DOHH2 (cell line): ENCODE data around the gene UNC5B.

Experiments used
- H3F3A ChIP-seq: fragments of 200-600 bp; sonication (generic), shearing (Covaris generic); 2 replicates; pipeline ENCODE4 v1.6.0; 2016; ENCODE audit warnings: antibody characterized with exemption, mild to moderate bottlenecking; ENCODE audit not compliant: control insufficient read depth, insufficient read depth
- H3K27ac ChIP-seq: fragments of 200-600 bp; sonication (generic); 2 replicates; pipeline ENCODE4 v1.5.1; 2014; ENCODE audit warnings: low read depth, mild to moderate bottlenecking, low read length, moderate library complexity
- H3K27me3 ChIP-seq: fragments of 200-600 bp; sonication (generic); 2 replicates; pipeline ENCODE4 v1.6.1; 2014; ENCODE audit warnings: mild to moderate bottlenecking, low read length, mixed read lengths; ENCODE audit not compliant: control insufficient read depth
- H3K36me3 ChIP-seq: fragments of 200-600 bp; sonication (generic); 2 replicates; pipeline ENCODE4 v1.6.1; 2014; ENCODE audit warnings: mild to moderate bottlenecking, low read length, moderate library complexity, mixed read lengths; ENCODE audit not compliant: control insufficient read depth
- H3K4me1 ChIP-seq: fragments of 200-600 bp; sonication (generic); 2 replicates; pipeline ENCODE4 v1.6.1; 2014; ENCODE audit warnings: mild to moderate bottlenecking, low read length, mixed read lengths; ENCODE audit not compliant: control insufficient read depth
- H3K4me2 ChIP-seq: fragments of 200-600 bp; sonication (generic); 2 replicates; pipeline ENCODE4 v1.6.0; 2014; ENCODE audit warnings: mild to moderate bottlenecking, low read length, moderate library complexity
- H3K4me3 ChIP-seq: fragments of 200-600 bp; sonication (generic); 2 replicates; pipeline ENCODE4 v1.5.1; 2014; ENCODE audit warnings: mild to moderate bottlenecking, low read length, mixed read lengths
- H3K79me2 ChIP-seq: fragments of 200-600 bp; sonication (generic); 2 replicates; pipeline ENCODE4 v1.6.1; 2014; ENCODE audit warnings: mild to moderate bottlenecking, low read length, mixed read lengths; ENCODE audit not compliant: control insufficient read depth
- H3K9me2 ChIP-seq: fragments of 200-600 bp; sonication (generic); replicated peaks from 2 replicates; pipeline ENCODE4 v1.6.1; 2014; ENCODE audit warnings: mild to moderate bottlenecking, low read length, mixed read lengths; ENCODE audit not compliant: control insufficient read depth
- H3K9me3 ChIP-seq: fragments of 200-600 bp; sonication (generic); 2 replicates; pipeline ENCODE4 v1.6.1; 2014; ENCODE audit warnings: antibody characterized with exemption, low read length, mixed read lengths; ENCODE audit not compliant: control insufficient read depth, insufficient read depth
- H4K20me1 ChIP-seq: fragments of 200-600 bp; sonication (generic); 2 replicates; pipeline ENCODE4 v1.6.0; 2014; ENCODE audit warnings: low read depth, mild to moderate bottlenecking, antibody characterized with exemption, low read length, moderate library complexity; ENCODE audit not compliant: control insufficient read depth, insufficient read depth
- CTCF ChIP-seq: fragments of 200-600 bp; sonication (generic); IDR thresholded peaks from one replicate; pipeline ENCODE4 v1.5.1; 2014; ENCODE audit warnings: antibody characterized with exemption, mild to moderate bottlenecking, low read depth, low read length; ENCODE audit not compliant: poor library complexity, severe bottlenecking
- EZH2phosphoT487 ChIP-seq: fragments of 200-600 bp; sonication (generic); IDR thresholded peaks from 2 replicates; pipeline ENCODE4 v1.6.1; 2017; ENCODE audit warnings: borderline replicate concordance, mild to moderate bottlenecking, antibody characterized with exemption, low read length, moderate library complexity, mixed read lengths

Gene UNC5B

GRCh38 chr10:71266147-71266917 lies 54.0 kb downstream of the UNC5B start:
- Histone ChIP-seq H3K79me2 (no peaks in the 10 kb centered on the region), H3K9me2 (no peaks in the 10 kb centered on the region), H3K27ac (no peak overlapping the region), H4K20me1 (no peaks in the 10 kb centered on the region), H3K27me3 (no peaks in the 10 kb centered on the region), H3F3A (no peaks in the 10 kb centered on the region), H3K9me3 (no peaks in the 10 kb centered on the region), H3K4me2 (no peak overlapping the region), H3K4me1 (no peaks in the 10 kb centered on the region), H3K4me3 (no peak overlapping the region), H3K36me3 (no peaks in the 10 kb centered on the region)
- TF ChIP-seq EZH2phosphoT487: no peak
- TF ChIP-seq CTCF: no peak

DNA sequence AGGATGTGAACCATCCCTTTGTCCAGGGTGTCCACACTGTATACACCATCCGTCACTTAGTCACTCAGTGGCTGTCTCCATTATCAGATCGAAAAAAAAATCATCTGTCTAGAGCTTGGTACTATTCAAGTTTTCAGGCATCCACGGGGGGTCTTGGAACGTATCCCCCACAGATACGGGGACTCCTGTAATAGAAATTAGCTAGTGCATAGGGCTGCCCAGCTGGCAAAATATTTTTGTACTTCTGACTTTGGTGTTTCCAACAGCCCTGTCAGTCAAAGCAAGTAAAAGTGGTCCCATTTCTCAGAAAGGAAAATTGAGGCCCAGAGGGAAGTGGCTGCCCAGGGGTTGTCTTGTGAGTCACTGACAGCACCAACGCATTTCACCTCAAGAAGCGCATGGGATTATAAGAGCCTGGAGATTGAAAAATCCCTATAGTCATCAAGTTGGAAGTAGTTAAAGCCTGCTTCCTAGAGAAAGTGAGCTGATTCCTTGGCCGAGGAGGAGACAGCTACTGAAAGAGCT lies 54.6 kb downstream of the UNC5B start:
- TF ChIP-seq EZH2phosphoT487 (no peak), CTCF (no peak)
- Histone ChIP-seq H3K36me3 (no peaks in the 10 kb centered on the region), H3K79me2 (no peaks in the 10 kb centered on the region), H3K27ac (no peak overlapping the region), H3K27me3 (no peaks in the 10 kb centered on the region), H3K4me3 (no peak overlapping the region), H3F3A (no peaks in the 10 kb centered on the region), H4K20me1 (no peaks in the 10 kb centered on the region), H3K9me2 (no peaks in the 10 kb centered on the region), H3K4me2 (no peak overlapping the region), H3K4me1 (no peaks in the 10 kb centered on the region), H3K9me3 (no peaks in the 10 kb centered on the region)

- Histone ChIP-seq H3K9me3 (no peaks in the 10 kb centered on the region), H3F3A (no peaks in the 10 kb centered on the region), H3K27me3 (no peaks in the 10 kb centered on the region), H3K9me2 (no peaks in the 10 kb centered on the region), H3K36me3 (no peaks in the 10 kb centered on the region), H3K27ac (no peak overlapping the region), H4K20me1 (no peaks in the 10 kb centered on the region), H3K4me1 (no peaks in the 10 kb centered on the region), H3K4me3 (no peak overlapping the region), H3K79me2 (no peaks in the 10 kb centered on the region), H3K4me2 (no peak overlapping the region)
- no peak for TF ChIP-seq EZH2phosphoT487
These were observed 55.3 kb downstream of the UNC5B start for GRCh38 chr10:71267508-71268240.

GRCh38 chr10:71268247-71268691 lies 55.9 kb downstream of the UNC5B start:
- TF ChIP-seq CTCF (no peak), EZH2phosphoT487 (no peak)
- Histone ChIP-seq H3K27ac (no peak overlapping the region), H3K4me1 (no peaks in the 10 kb centered on the region), H3K79me2 (no peaks in the 10 kb centered on the region), H3K4me2 (no peak overlapping the region), H3K36me3 (no peaks in the 10 kb centered on the region), H4K20me1 (no peaks in the 10 kb centered on the region), H3K4me3 (no peak overlapping the region), H3K9me3 (no peaks in the 10 kb centered on the region), H3K27me3 (no peaks in the 10 kb centered on the region), H3K9me2 (no peaks in the 10 kb centered on the region), H3F3A (no peaks in the 10 kb centered on the region)
